HFF-Myc (cell line): ENCODE data around the gene EEFSEC.

ENCODE experiments used
- DNase-seq: peaks from one replicate; pipeline ENCODE4 v3.0.0-alpha.2; 2011; ENCODE audit warnings: low read depth; ENCODE audit errors: extremely low read depth
- H3K4me3 ChIP-seq: replicated peaks from 2 replicates; pipeline ENCODE4 v1.5.1; 2011; ENCODE audit warnings: low read depth, mild to moderate bottlenecking, control low read depth, low read length
- TF ChIP-seq, protein P1 (sequence below): IDR thresholded peaks from 2 replicates; pipeline ENCODE4 v1.5.1; 2012; ENCODE audit warnings: mild to moderate bottlenecking, low read depth, low read length, control low read depth; ENCODE audit errors: missing control alignments

Gene EEFSEC

DNA sequence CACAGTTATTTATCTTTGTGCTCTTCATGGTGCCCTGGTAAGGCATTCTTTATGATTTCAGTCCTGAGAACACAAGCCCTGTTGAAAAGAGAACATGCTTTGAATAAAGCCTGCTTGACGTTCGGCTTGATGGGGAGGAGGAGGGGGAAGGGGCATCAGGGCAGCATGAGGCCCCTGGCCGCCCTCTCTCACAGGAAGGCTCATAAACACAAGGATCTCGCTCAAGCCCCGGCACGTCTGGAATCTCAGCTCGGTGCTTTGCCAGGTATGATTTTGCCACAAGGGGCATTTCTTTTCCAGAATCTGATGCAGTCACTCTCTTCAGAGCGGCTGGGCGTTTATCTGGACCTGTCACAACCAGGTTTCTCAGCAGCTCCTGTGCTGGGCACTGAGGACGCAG, 184.0 kb downstream of the EEFSEC start:
- no peak overlapping the region for H3K4me3 ChIP-seq
- DNase-seq: no peak
- TF ChIP-seq, protein P1, sequence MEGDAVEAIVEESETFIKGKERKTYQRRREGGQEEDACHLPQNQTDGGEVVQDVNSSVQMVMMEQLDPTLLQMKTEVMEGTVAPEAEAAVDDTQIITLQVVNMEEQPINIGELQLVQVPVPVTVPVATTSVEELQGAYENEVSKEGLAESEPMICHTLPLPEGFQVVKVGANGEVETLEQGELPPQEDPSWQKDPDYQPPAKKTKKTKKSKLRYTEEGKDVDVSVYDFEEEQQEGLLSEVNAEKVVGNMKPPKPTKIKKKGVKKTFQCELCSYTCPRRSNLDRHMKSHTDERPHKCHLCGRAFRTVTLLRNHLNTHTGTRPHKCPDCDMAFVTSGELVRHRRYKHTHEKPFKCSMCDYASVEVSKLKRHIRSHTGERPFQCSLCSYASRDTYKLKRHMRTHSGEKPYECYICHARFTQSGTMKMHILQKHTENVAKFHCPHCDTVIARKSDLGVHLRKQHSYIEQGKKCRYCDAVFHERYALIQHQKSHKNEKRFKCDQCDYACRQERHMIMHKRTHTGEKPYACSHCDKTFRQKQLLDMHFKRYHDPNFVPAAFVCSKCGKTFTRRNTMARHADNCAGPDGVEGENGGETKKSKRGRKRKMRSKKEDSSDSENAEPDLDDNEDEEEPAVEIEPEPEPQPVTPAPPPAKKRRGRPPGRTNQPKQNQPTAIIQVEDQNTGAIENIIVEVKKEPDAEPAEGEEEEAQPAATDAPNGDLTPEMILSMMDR: no peak

DNA sequence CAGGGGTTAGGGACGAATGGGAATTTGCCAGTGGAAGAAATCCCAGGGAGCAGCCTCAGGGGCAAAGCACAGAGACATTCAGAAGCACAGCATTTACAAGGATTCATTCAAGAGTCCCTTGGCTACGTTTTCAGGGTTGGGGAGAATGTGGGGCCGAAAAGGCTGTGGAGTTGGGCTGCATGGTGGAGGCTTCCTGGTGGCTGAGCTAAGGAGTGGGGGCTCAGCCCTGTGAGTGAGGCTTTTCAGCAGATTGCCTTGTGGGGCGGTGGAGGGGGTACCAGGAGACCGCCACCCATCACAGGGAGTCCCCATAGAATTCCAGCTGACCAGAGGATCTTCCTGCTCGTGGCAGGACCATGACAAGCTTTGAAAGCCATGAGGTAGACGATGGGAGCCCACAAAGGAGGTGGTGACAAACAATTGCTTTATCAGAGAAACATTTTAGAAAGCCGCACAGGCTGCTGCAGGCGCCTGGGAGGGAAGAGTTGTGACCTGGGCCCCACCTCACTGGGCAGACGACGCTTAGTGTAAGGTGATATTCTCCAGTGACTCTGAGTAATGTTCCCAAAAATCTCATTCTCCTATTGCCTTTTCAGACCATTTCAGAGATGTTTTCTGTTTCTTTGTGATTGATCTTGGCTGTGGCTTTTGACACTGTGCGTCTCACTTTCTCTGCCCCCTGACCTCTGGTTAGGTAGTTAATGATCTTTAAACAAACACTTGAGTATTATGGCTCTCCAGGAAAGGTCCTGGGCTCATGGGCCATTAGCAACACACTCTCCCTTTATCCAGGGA, 185.5 kb downstream of the EEFSEC start:
- TF ChIP-seq, protein P1: no peak
- H3K4me3 ChIP-seq: no peak overlapping the region
- no peak for DNase-seq

DNA sequence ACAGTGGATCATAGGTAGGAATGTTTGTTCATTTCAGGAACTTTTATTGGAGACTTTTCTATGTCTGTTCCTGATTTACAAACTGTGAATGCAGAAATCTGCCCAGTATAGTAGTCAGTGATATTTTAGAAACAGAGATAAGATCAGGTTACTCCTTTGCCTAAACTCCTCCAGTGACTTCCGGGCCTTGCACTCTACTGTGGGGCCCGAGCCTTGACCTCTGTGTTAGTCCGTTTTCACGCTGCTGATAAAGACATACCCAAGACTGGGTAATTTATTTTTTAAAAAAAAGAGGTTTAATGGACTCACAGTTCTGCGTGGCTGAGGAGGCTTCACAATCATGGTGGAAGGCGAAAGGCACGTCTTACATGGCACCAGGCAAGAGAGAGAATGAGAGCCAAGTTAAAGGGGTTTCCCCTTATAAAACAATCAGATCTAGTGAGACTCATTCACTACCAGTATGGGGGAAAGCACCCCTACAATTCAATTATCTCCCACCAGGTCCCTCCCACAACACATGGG, 186.3 kb downstream of the EEFSEC start:
- TF ChIP-seq, protein P1: no peak
- DNase-seq: no peak
- no peak overlapping the region for H3K4me3 ChIP-seq

DNA sequence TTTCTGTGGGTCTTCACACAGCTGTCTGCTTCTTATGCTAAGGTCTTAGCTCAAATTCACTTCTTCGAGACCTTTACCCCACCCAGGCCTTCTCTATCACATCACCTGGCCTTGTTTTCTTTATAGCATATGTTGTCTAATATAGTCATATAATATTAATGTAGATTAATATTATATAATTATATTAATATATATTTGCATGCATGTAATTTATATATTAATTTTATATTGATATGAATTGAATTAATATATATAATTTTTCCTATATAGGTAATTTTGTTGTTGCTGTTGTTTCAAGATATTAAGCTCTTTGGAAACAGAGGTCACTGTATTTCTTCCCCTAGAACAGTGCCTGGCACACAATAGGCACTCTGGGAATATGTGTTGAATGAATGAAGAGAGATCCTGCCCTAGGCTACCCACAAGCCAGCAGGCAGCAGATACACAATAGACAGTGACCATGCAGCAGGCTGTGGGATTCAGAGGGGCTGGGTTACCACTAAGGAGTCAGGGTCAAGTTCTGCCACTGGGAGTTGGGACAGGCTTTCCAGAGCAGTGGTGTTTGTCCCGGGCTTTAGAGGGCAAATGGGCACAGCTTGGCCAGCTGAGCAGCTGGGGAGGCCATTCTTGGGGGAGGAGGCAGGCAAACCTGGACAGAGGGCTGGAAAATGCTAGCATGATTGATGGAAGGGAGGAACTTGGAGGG, 187.1 kb downstream of the EEFSEC start:
- no peak overlapping the region for H3K4me3 ChIP-seq
- TF ChIP-seq, protein P1: no peak
- no peak for DNase-seq

DNA sequence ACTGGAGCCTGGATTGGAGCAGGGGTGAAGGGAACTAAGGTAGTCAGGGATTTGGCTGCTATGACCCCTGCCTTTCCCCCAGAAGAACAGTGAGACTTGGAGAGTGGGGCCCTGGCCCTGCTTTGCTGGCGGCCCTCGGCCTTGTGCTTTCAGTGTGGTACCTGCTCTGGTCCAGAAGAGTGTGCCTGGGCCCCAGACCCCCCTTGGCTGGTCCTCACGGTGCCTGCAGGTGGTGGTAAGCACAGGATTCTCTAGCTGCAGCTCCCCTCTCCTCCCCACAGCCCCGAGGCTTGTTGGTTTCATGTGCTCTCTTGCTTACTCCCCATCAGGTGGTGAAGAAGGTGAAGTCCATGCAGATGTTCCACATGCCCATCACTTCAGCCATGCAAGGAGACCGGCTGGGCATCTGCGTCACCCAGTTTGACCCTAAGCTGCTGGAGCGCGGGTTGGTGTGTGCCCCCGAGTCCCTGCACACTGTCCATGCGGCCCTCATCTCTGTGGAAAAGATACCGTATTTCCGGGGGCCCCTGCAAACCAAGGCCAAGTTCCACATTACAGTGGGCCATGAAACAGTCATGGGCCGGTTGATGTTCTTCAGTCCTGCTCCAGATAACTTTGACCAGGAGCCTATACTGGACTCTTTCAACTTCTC, 187.7 kb downstream of the EEFSEC start:
- H3K4me3 ChIP-seq: no peak overlapping the region
- no peak for DNase-seq
- TF ChIP-seq, protein P1: no peak

DNA sequence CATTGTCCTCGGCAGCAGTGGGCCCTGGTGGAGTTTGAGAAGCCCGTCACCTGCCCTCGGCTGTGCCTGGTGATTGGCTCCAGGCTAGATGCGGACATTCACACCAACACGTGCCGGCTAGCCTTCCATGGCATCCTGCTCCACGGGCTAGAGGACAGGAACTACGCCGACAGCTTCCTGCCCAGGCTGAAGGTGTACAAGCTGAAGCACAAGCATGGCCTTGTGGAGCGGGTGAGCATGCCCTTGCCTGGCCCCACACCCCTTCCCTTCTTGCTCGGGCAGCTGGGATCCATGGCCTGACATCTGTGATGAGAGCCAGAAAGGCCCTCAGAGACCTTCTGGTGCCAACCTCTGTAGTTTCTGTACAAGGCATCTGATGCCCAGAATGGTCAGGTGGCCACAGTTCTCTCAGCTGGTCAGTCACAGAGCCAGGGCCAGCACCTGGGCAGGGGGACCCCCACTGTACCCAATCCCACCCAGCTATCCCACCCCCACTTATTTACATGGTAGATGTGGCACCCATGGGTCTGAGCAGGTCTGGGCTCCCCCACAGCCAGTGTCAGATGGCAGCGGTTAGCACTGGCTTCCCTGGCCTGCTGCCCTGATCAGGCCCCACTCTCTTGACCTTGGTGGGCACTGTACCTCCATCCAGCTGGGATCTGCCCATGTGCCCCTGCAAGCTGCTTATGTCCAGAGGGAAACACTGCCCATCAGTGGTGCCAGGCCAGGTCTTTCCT, 188.5 kb downstream of the EEFSEC start:
- TF ChIP-seq, protein P1: no peak
- H3K4me3 ChIP-seq: no peak overlapping the region
- DNase-seq: no peak
